ENCODE data around the gene LPP. TPM values are rescaled to one million over a fixed set of nuclear protein-coding genes. Genes with fewer than 3 reads are reported as not detected.

The LPP gene
- total and polyA plus RNA-seq, 2 of the 13 experiments (the other 11 are each of a cell fraction or from before 2014, with no cell fraction given) = 19.2 to 29.9 TPM

GRCh38 chr3:188123170-188123905 lies 30.6 kb upstream of the LPP start (continued):
- TF ChIP-seq ARID4A (CRISPR knock-in tag; IDR thresholded peaks at IDR 0.05; ENCODE audit: borderline replicate concordance) = peak; percentile 41; the same call in 1 of the 2 replicates
- no peak for TF ChIP-seq CAMTA2 (CRISPR knock-in tag; IDR thresholded peaks at IDR 0.05; ENCODE audit: borderline replicate concordance)
- 0 out of 2 replicates have a peak, but pooled peaks have one; percentile 57 for TF ChIP-seq STAT6 (CRISPR knock-in tag; IDR thresholded peaks at IDR 0.05; ENCODE audit: borderline replicate concordance)
- no peak for TF ChIP-seq ZFYVE20 (CRISPR knock-in tag; IDR thresholded peaks at IDR 0.05; ENCODE audit: borderline replicate concordance, low read depth)
- no peak for TF ChIP-seq SSRP1 (CRISPR knock-in tag; IDR thresholded peaks at IDR 0.05)
- peak; percentile 21; the same call in 1 of the 2 replicates for TF ChIP-seq SP5 (CRISPR knock-in tag; IDR thresholded peaks at IDR 0.05; ENCODE audit: borderline replicate concordance, low read depth)
- TF ChIP-seq ZNF20 (CRISPR knock-in tag; IDR thresholded peaks at IDR 0.05) = no peak
- TF ChIP-seq, protein P1, sequence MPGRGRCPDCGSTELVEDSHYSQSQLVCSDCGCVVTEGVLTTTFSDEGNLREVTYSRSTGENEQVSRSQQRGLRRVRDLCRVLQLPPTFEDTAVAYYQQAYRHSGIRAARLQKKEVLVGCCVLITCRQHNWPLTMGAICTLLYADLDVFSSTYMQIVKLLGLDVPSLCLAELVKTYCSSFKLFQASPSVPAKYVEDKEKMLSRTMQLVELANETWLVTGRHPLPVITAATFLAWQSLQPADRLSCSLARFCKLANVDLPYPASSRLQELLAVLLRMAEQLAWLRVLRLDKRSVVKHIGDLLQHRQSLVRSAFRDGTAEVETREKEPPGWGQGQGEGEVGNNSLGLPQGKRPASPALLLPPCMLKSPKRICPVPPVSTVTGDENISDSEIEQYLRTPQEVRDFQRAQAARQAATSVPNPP (CRISPR knock-in tag; IDR thresholded peaks at IDR 0.05) = 0 out of 2 replicates have a peak, but pooled peaks have one; percentile 16
- TF ChIP-seq KLF15 (CRISPR knock-in tag; IDR thresholded peaks at IDR 0.05; ENCODE audit: borderline replicate concordance) = peak; percentile 46; the same call in 1 of the 2 replicates
- peak; percentile 54; the same call in 1 of the 2 replicates for TF ChIP-seq REPIN1 (CRISPR knock-in tag; IDR thresholded peaks at IDR 0.05; ENCODE audit: borderline replicate concordance, low read depth)
- no peak for TF ChIP-seq NFYB (CRISPR knock-in tag; IDR thresholded peaks at IDR 0.05)
- TF ChIP-seq SALL1 (CRISPR knock-in tag; IDR thresholded peaks at IDR 0.05) = peak; percentile 27; the same call in 1 of the 2 replicates
- peak; percentile 84 for TF ChIP-seq RCOR2 (CRISPR knock-in tag; IDR thresholded peaks at IDR 0.05)
- 0 out of 2 replicates have a peak, but pooled peaks have one; percentile 37 for TF ChIP-seq IRF2 (CRISPR knock-in tag; IDR thresholded peaks at IDR 0.05)
- TF ChIP-seq MXI1 (IDR thresholded peaks at IDR 0.05; ENCODE audit: borderline replicate concordance, low read depth, low read length) = 0 out of 3 replicates have a peak, but pooled peaks have one; percentile 17
- peak; percentile 99 for TF ChIP-seq ELF3 (CRISPR knock-in tag; IDR thresholded peaks at IDR 0.05)
- TF ChIP-seq SOX6 (IDR thresholded peaks at IDR 0.05) = no peak
- TF ChIP-seq SOX6 (CRISPR knock-in tag; IDR thresholded peaks at IDR 0.05) = peak; percentile 89
- peak; percentile 26; the same call in 1 of the 2 replicates for TF ChIP-seq KLF6 (CRISPR knock-in tag; IDR thresholded peaks at IDR 0.05)
- no peak for TF ChIP-seq ZNF572 (CRISPR knock-in tag; IDR thresholded peaks at IDR 0.05)
- TF ChIP-seq TCF7 (IDR thresholded peaks at IDR 0.05; ENCODE audit: low read depth) = peak; percentile 82
